IPS-NIHi7 (cell line): Measurements from ENCODE around the gene PROKR2.

Experiments used
- DNase-seq: peaks from one replicate; pipeline ENCODE4 v3.0.0; 2012; ENCODE audit warnings: mixed read lengths; ENCODE audit errors: extremely low spot score

PROKR2 gene

DNA sequence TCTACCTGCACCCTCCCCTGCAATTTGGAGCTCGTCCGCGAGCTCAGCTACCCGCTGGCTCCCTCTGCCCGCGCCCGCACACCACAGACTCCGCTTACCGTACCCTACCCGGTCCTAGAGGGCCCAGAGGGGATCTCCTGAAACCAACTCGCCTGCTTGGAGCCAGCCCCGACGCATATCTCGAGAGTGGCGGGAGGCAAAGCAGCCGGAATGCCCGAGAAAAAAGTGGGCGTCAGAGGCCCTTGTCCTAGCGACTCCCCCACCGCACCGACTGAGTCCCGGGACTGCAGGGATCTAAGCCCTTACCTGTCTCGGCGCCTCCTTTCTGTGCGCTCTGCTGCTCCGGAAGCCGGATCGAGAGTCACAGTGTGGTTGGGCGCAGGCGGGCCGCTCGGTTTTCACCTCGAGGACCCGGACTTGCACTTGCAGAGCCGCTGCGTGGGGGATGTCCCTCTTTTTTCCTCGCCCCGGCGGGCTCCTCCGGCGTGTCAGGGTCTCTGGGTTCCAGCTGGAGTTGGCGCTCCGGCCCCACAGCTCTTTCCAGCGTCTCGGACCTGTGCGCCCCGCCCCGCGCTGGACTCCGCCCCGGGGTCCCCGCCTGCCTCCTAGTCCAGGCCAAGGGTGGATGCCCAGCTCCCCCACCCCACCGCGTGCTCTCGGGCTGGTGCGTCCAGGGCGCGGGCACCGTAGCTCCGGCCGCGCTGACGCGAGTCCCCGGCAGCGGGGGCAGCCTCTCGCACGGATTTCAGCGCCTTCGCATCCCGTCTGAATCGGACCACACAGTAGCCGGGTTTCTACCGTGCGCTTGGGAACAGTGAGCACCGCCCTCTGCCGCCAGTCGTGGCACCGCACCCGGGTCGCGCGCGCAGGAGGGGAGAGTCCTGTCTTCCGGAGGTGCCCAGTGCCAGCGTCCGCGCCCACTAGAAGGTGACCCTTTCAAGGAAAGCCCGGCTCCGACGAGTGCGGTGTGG lies at the start of gene PROKR2:
TSS of gene PROKR2 (minus strand) at position 767 of the 971 bp plus-strand sequence. CDS start 2,585 bp downstream, outside the sequence.
- peak; percentile 73 for DNase-seq

DNA sequence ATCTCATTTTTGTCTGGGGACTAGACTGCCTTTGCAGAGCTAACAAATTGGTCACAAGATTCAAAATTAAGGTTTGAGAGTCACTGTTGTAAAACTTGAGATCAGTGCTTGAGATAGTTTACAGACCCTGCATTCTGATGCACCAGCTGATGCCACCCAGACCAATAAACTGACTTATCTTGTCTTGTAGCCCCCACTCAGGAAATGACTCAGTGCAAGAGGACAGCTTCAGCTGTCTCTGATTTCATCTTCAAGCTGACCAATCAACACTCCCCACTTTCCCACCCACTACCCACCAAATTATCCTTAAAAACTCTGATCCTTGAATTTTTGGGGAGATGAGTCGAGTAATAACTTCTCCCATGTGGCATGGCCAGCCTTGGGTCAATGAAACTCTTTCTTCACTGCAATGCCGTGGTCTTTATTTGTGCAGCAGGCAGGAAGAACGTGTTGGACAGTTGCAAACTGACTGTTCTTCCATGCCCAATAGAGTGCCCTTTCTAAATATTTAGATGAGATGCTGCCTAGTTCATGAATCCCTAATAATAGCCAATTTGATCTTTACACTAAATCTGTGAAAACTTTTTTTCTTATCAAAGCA lies 48.3 kb upstream of the PROKR2 start:
- DNase-seq: no peak

DNA sequence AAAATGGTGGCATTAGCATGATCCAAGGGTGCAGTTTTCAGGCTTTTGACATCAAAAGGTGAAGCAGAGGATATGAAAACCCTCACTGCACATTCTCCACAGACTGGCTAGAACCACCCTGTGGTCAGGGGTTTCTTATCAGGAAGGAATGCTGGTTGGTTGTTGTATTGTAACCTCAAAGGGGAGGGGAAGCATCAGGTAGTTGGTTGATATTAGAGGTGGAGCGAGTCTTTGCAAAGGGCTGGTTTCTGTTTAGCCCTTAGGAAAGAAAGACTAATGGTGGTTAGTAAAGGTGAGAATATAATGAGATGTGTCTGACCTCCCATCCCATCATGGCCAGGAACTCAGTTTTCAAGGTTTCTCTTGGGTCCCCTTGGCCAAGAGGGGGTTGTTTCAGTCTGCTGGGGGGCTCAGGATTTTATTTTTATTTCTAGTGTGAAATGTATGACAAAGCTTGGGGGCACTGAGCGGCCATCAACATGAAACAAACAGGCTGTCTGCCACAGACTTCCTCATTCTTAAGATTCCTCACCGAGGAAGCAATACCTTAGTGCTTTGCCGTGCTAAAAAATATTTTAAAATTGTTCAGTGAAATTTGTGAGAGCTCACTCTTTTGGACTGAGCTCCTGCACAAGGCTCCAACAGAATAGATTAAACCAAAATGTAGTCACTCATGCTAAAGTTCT lies 47.5 kb upstream of the PROKR2 start:
- DNase-seq: no peak

DNA sequence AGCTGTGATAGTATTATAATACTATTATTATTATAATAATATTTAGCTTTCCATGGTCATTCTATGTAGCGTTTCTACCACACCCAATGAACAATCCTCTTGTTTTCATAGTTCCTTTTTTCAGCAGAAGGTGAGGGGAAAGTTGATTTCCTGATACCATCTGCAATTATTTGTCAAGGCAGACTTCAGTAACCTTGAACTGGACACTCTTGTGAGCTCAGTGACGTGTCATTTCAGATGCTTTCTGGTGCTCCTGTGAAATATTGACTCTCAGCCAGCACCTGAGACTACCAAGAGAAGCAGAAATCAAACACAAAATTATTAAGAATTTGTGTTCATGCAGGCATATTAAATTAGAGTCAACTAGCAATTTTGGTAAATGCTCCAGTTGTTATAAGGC lies 46.0 kb upstream of the PROKR2 start:
- DNase-seq: no peak

DNA sequence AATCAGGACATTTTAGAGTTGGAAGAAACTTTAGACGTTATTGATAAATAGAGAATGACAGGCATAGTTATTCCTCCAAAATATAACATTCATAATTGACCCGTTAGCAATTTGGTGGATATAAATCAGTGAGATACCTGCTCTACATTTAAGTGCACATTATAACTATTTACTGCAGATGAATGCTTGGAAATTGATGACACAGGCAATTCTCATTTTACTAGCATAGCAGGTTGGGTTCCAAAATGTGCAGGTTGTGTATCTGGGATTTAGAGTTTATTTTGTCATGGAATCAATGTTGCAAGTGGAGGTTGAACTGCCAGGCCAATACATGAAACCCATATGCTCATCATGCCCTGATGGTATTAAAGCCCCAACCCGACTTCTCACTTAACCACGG lies 44.4 kb upstream of the PROKR2 start:
- DNase-seq: no peak

DNA sequence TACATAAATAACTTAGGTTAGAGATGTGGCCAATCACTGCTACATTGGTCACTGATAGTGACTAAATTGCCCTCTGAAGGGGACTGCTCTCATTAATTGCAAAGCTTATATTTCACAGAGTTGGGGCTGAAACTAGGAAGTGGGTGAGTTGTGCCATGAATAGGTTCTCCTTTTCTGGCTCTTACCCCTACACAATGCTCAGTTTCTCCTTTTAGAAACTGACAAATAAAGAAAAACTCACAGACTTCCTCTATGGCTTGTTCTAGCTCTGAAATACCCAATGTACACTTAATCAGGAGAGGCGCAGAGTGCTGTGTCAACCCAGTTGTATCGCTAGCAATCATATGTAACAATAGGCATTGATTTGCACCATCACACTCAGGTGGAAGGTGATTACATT lies 41.2 kb upstream of the PROKR2 start:
- no peak for DNase-seq

DNA sequence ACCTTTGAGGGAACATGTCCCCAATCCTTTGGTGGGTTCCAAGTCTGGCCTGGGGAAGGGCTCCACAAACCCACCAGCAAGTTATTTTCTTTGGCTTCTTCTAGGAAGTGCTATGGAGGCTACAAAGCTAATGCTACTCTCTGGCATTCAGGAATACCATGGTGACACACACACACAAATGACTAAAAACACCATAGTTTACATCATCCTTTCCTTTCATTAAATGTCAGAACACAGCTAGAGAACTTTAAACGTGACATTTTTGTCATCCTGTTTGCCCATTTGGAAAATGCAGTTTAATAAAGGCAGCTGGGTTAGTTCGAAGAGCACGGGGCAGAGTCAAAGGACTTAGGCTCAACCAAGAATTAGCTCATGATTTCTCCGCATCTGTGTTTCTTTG lies 40.2 kb upstream of the PROKR2 start:
- DNase-seq: no peak

DNA sequence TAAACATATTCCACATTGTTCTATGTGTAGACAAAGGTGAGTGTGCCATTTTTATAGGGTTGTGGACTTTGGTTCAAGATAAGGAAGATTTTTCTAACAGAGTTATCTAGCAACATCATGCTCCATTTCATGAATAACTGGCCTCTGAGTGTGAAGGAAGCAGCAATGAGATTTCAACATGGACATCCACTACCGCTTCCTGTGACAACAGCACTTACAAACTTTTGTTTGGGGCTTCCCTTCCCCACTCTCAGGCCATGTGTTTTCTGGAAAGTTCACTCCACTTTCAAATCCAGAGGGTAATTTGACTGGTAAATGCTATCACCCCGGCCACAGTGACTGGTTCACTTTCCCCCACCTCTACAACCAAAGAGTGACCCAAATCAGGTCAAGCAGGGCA lies 38.1 kb upstream of the PROKR2 start:
- no peak for DNase-seq

DNA sequence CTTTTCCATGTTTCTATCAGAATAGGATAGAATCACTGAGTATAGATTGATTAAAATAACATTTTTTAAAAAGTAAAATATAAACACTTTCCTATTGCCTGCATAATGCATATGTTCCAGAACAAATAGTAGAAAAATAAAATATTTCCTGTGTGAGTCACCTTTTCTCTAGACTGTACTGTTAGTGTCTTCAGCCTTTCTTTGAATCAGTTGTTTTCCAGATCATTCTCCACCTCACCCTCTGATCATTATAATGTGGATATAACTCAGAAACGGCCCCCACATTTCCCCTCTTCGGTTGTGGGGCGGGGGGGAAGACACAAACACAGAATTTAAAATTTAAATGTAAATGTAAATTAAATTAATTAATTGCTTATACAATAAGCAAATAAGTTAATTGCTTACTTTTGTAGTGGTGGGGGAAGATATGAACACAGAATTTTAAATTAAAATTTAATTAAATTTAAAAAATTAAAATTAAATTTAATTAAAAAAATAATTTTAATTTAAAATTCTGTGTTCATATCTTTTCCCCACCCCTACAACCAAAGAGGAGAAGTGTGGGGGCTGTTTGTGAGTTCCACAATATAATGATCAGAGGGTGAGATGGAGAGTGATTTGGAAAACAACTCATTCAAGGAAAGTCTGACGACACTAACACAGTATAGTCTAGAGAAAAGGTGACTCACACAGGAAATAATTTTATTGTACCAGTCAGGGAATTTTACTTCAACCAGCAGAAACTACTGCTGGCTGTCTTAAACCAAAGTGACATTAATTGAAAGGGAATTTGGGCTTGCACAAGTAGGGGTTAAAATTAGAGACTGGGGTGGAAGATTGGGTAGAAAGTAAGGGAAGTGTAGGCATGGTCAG lies 37.1 kb upstream of the PROKR2 start:
- DNase-seq: no peak

DNA sequence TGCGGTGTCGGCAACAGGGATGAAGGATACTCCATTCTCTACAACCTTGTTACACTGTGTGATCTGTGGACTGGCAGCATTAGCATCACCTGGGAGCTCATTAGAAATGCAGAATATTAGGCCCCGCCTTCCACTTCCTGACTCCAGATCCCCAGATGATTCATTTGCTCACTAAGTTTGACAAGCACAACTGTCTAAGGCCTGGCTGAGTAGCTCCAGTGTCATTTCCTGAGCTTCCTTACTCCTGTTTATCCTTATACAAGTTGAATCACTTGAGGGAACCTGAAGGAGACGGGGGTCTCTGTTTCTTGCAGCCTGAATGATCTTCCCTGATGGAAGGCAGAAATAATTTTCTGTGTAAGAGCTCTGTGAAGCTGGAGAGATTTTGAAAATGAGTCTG lies 32.7 kb upstream of the PROKR2 start:
- no peak for DNase-seq

DNA sequence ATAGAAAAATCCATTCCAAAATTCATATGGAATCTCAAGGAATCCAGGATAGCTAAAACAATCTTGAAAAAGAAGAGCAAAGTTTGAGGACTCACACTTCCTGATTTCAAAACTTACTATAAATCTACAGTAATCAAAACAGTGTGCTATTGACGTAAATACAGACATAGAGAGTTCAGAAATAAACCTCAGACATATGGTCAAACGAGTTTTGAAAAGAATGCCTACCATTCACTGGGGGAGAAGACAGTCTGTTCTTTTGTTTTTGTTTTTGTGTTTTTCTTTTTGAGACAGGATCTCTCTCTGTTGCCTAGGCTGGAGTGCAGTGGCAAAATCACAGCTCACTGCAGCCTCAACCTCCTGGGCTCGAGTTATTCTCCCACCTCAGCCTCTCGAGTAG lies 25.3 kb upstream of the PROKR2 start:
- DNase-seq: no peak

DNA sequence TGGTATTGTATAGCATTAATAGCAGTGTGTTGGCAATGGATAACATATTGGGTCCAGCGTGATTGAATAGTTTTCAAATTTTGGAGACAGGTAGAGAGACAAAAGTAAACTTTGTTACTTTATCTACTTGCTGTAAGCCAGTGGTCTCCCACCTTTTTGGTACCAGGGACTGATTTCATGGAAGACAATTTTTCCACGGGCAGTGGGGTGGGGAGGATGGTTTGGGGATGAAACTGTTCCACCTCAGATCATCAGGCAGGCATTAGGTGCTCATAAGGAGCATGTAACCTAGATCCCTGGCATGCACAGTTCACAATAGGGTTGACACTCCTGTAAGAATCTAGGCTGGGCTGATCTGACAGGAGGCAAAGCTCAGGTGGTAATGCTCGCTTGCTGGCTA lies 14.6 kb upstream of the PROKR2 start:
- DNase-seq: no peak

DNA sequence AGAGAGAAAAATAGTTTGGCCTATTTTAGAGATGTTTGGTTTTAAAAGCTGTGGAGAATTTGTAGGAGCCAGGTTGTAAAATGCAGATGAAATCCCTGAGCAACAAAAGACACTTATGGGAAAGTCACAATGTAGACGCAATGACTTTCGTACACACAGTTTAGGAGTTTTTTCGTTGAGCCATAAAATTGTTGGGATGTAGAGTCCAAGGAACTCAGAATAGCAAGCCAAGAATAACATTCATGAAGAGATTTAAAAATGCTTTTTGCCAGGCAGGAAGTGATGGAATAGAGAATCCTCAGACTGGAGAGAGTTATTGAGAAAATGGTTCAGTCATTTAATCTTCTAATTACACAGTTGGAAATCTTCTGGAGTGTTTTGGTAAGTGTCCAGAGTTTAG lies 11.5 kb upstream of the PROKR2 start:
- no peak for DNase-seq

DNA sequence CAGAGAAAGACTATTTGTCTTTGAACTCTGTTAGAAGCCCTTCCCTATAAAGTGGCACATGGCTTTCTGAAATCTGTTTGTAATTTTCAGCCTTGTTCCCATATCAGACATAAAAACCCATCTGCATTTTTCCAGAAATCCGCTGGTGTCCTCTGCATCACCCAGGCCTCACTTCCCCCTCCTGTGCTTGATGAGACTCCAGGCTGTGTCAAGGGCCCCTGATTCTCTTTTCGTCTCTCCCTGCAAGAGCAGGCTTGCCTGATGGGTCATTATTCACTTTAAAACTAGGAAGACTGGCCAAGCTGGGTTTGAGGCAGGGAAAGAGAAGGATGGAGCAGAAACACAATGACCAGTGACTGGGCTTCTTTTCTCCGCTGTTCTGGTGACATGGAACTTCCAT lies 10.6 kb upstream of the PROKR2 start:
- DNase-seq: no peak

DNA sequence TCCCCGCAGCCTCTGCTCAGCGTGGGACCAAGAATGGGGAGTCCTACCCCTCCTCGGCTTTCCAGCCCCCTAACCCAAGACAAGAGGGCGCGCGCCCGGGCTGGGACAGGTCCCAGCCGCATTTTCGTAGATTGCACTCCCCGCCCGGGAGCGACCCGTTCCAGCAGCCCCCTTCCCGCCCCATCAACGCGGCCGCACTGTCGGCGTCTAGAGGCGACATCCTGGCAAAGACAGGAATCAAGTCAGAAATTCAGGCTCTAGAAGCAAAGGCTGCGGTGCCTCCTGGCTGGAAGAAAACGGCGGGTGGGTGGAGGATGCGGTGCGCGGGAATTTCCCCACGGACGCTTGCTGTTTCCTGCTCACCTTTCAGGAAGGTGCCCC lies 957 bp downstream of the PROKR2 start:
- DNase-seq: peak; percentile 35

DNA sequence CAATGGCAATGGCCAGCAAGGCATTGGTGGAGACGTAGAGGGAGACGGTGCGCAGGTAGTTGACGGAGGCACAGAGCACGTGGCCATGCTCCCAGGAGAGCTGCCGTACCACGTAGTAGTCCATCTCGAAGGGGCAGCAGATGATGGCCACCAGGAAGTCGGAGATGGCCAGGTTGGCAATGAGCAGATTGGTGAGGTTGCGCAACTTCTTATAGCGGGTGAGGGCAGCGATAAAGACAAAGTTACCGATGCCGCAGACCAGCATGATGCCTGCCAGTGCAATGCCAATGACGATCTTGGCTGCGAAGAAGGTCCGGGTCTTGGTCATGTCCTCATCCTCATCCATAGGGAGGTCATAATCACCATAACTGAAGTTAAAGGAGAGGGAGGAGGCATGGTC lies 2.8 kb downstream of the PROKR2 start:
- DNase-seq: no peak

DNA sequence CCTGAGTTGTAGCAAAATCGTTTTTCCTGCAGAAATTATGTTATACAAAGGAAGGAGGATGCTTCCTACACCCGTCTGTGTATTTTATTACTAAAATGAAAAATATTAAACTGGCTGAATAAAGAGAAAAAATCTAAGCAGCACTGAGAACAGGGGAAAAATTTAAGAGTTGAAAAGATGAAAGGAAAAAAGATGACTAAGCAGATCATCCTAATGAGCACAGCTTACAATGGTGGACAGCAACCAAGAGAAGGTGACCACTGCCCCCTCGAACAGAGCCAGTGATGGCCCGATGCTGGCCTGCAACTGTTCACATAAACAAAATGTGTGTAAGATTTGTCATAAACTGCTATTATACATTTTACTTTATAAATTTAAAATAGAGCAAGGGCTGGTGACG lies 4.2 kb downstream of the PROKR2 start:
- no peak for DNase-seq

DNA sequence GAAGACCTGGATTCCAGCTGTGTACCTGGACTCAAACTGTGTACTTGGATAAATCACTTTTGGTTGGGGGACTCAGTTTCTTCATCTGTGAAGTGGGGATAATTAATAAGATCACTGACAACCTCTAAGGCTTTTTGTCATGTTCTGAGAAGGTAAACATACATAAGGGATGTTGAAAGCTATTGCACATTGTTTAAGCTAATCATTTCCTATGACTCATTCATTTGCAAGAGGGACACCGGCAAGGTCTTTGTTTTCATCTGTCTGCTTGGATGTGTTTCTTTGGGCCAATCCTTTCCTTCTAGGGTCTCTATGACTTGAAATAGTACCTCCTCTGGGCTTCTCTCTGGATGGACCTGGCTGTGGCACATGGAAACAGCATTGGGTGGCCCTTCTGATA lies 6.8 kb downstream of the PROKR2 start:
- DNase-seq: no peak

DNA sequence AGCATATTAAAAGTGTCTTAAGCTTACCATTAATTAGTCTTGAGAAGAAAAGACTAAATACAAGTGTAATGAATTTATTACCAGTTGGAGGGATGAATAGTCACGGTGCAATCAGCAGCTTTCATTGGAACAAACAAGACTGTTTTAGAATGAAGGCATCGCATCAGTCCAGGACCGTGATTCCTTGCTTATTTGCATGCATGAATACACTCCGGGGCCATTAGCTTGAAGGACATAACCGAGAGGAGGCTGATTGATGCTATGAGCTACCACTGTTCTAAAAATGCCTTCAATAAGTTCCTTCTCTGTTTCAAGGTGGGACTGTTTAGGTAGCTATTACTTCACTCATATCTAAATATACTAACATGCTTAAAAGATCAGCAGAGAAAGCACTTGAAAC lies 17.9 kb downstream of the PROKR2 start:
- DNase-seq: no peak

DNA sequence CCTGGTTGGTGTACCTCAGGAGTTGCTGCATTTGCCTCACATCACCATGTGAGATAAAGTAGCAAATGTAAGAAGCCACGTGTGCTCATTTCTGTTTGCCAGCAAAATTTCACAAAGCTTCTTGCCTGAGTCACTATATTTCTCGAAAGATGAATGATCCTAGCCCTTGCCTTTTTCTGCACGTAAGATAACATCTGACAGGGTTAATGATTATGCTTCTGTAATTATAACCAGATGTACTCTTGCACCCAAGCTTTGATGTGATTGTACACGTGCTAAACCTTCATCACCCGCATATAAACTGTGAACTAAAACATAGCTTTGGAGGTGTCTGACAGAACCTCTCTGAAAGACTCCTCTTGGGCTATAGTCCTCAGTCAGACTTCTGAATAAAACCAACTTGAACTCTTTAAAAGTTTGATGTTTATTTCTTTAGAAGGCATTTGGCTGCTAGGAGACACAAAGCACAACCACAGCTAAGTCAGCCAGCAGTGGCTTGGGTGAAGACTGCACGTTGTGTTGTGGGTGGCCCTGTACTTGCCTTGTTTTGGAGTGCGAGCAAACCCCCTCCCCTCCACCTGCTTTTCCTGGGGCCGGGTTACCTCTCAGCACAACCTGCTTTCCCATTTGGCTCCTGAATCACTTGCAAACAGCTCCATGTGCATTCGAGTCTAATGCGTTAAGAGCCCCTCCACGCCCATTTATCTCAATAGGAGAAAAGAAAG lies 19.3 kb downstream of the PROKR2 start:
- no peak for DNase-seq

DNA sequence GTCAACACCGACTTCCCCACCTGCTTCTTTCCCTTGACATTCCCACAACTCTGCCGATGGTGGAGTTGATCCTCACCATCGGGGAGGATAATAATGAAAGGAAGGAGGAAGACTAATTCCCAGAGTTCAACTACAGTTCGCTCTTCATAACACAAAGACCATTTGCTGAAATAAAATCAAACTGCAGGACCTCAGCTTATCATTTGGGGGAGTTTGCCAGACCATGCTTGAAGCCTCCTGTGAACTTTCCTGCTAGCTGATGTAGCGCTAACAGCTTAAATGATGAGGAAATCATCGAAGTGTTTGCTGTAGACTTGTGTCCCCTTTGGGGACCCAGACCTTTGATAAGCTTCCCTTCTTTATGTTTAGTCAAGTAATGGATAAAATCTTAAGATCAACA lies 26.2 kb downstream of the PROKR2 start:
- no peak for DNase-seq
